Omental fat pad (tissue), 4 donors: ENCODE data around the gene MRPS9. TPM values are rescaled to one million over a fixed set of nuclear protein-coding genes. Genes with fewer than 3 reads are reported as not detected.

Source experiments
- ATAC-seq: fragments of 150-250 bp; one replicate; pipeline ENCODE4 v1.9.1; 2016; ENCODE audit warnings: mild to moderate bottlenecking, moderate library complexity; ENCODE audit not compliant: low FRiP score
- DNase-seq: peaks from one replicate; pipeline ENCODE4 v3.0.0-alpha.2; 2019; ENCODE audit warnings: low spot score
- total RNA-seq, 4 donors: library from RNA; depleted of rRNA; stranded (reverse); fragments of >200 nt; gene quantifications; one replicate each; pipeline ENCODE4 v1.1.0, GENCODE V29; 2016
- TF ChIP-seq, protein P1 (sequence below), 3 donors: fragments of 450-650 bp; IDR thresholded peaks; one replicate each; pipeline ENCODE4 v1.5.1; 2016 to 2017; ENCODE audit warnings: antibody characterized with exemption in 3 of 3, mild to moderate bottlenecking in 3 of 3, moderate library complexity in 2 of 3

Gene MRPS9
- total RNA-seq, 4 donors from 2014 or later = 10.4 to 13.7 (median 12.7) TPM

DNA sequence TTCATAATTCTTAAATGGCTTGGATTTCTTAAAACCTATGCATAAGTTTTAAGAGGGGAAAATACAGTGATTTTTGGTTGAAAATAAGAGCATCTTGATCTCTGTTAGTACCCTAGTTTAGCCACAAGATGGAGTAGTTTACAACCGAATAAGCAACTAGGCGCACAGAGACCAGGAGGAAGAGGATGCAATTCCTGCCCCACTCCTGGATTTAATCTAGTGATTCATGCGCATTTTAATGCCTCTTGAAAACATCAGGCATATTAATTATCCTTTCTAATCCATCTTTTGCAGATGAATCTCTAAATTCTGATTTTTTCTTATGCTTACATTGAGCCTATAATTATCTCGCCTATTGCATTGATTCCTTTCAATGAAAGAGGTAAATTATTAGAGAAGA, 76.7 kb downstream of the MRPS9 start:
- TF ChIP-seq, protein P1, sequence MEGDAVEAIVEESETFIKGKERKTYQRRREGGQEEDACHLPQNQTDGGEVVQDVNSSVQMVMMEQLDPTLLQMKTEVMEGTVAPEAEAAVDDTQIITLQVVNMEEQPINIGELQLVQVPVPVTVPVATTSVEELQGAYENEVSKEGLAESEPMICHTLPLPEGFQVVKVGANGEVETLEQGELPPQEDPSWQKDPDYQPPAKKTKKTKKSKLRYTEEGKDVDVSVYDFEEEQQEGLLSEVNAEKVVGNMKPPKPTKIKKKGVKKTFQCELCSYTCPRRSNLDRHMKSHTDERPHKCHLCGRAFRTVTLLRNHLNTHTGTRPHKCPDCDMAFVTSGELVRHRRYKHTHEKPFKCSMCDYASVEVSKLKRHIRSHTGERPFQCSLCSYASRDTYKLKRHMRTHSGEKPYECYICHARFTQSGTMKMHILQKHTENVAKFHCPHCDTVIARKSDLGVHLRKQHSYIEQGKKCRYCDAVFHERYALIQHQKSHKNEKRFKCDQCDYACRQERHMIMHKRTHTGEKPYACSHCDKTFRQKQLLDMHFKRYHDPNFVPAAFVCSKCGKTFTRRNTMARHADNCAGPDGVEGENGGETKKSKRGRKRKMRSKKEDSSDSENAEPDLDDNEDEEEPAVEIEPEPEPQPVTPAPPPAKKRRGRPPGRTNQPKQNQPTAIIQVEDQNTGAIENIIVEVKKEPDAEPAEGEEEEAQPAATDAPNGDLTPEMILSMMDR (IDR thresholded peaks at IDR 0.05) = peak in 1 of 3 donors; percentile 60
- ATAC-seq (no peak), DNase-seq (no peak)

- DNase-seq = no peak
- no peak for ATAC-seq
- TF ChIP-seq, protein P1 (IDR thresholded peaks at IDR 0.05) = no peak
These were observed 78.5 kb downstream of the MRPS9 start for GRCh38 chr2:105116348-105116747.

DNA sequence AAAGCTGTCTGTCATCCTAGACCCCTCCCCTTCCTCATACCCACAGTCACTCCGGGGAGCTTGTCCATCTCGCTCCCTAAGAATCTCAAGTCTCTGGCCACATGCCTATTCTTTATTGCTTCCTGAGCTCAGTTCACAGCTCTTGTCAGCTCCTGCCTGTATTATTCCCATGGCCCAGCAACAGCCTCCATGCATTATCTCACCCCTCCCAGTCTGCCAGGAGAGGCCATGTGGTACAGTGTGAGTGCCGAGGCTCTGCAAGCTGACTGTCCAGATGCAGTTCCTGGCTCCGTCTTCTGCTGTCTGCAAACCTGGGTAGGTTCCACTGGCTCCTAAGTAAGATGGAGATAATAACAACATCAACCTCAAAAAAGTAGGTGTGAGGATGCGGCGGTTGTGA, 79.7 kb downstream of the MRPS9 start:
- ATAC-seq (no peak), DNase-seq (no peak)
- TF ChIP-seq, protein P1 (IDR thresholded peaks at IDR 0.05) = no peak

DNA sequence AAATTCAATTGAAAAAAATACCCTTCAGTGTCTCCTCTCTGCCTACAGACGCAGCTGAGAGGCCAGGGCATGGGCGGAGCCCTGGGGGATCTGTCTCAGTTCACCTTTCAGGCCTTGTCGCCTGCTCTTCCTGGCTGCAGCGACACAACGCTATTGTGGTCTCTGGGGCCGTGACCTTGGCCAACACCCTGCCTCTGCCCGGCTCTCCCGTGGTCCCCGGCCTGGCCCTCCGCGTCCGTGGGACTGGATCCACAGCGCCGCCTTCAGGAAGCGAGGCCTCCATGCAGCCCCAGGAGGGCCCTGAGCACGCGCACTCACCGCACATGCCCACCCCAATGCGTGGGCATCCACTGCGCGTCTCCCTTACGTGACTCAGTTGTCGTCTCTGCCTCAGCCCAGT, 81.1 kb downstream of the MRPS9 start:
- TF ChIP-seq, protein P1 (IDR thresholded peaks at IDR 0.05) = no peak
- no peak for ATAC-seq
- no peak for DNase-seq

GRCh38 chr2:105121434-105121833, 83.6 kb downstream of the MRPS9 start:
- TF ChIP-seq, protein P1 (IDR thresholded peaks at IDR 0.05) = no peak
- ATAC-seq = no peak
- no peak for DNase-seq

GRCh38 chr2:105125428-105125827, 87.6 kb downstream of the MRPS9 start:
- DNase-seq (no peak), ATAC-seq (no peak)
- TF ChIP-seq, protein P1 (IDR thresholded peaks at IDR 0.05) = no peak

DNA sequence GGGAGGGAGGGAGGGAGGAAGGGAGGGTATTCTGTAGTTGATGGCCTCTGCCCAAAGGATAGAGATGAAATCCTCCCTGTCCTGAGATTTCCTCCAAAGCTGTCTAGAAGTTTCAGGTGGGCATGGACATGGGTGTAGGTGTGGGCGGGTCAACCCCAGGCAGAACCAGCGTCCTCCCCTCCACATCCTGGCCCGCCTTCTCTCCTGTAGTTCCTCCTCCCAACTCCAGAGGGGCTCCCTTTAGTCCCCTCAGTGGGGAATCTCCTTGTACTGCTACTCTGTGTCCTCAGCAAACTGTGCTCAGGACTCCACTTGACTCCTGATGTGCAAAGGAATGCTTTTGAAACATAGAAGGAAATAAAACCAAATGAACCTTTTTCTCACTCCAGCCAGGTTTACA, 88.1 kb downstream of the MRPS9 start:
- no peak for ATAC-seq
- DNase-seq = no peak
- TF ChIP-seq, protein P1 (IDR thresholded peaks at IDR 0.05) = no peak
